GM12878 (cell line): Measurements from ENCODE around the gene SLC32A1. TPM values are rescaled to one million over a fixed set of nuclear protein-coding genes. Genes with fewer than 3 reads are reported as not detected.

Source experiments
- ATAC-seq: fragments of 200-7000 bp; cut with Tn5 transposase; 3 replicates; pipeline ENCODE4 v1.9.1; 2020; ENCODE audit warnings: mild to moderate bottlenecking, moderate library complexity
- BruUV-seq: library from RNA; stranded (reverse); fragments of 400-500 nt; replicated peaks from 2 replicates; lab custom pipeline; 2021; lab: Mats Ljungman, UMichigan
- CTCF ChIA-PET: fragments of 300-600 bp; sonication (Branson Sonifier 250); formaldehyde crosslinking; extraction: SDS; loops from one replicate; lab custom pipeline; 2021; ENCODE audit warnings: inconsistent platforms; lab: Yijun Ruan, JAX
- POLR2A ChIA-PET: fragments of 350-600 bp; formaldehyde crosslinking; extraction: SDS; loops from one replicate; lab custom pipeline; 2021; ENCODE audit warnings: inconsistent platforms; lab: Charles Lee
- RAD21 ChIA-PET: fragments of 300-600 bp; sonication (Branson Sonifier 250); formaldehyde crosslinking; loops from one replicate; lab custom pipeline; 2023; ENCODE audit warnings: antibody characterized with exemption; ENCODE audit not compliant: unreplicated experiment; lab: Charles Lee
- SMC1A ChIA-PET: fragments of 300-600 bp; sonication (Branson Sonifier 250); formaldehyde crosslinking; loops from one replicate; lab custom pipeline; 2023; ENCODE audit not compliant: unreplicated experiment, uncharacterized antibody; lab: Charles Lee
- DNase-seq: peaks from one replicate; pipeline ENCODE4 v3.0.0-alpha.2; 2011; ENCODE audit warnings: low read depth, low spot score
- FAIRE-seq: peaks from 3 replicates; lab custom pipeline; 2011; peaks lifted over from hg19 to GRCh38; lab: Jason Lieb, UNC
- H2AFZ ChIP-seq: 2 replicates; pipeline ENCODE4 v1.6.0; 2011; ENCODE audit warnings: low read depth, low read length, control low read depth; ENCODE audit not compliant: control insufficient read depth
- H3K27ac ChIP-seq: 2 replicates; pipeline ENCODE4 v1.5.1; 2011; ENCODE audit warnings: control low read depth; ENCODE audit not compliant: control insufficient read depth, insufficient read depth
- H3K27me3 ChIP-seq, 2 experiments: replicated peaks in 1 of 2; 2 replicates each; pipeline versions ENCODE4 v1.6.0 to v1.6.1; 2011; ENCODE audit warnings: low read length in 1 of 2; ENCODE audit not compliant: control insufficient read depth in 2 of 2, insufficient read depth in 2 of 2
- H3K36me3 ChIP-seq, 2 experiments: 2 replicates each; pipeline ENCODE4 v1.5.1; 2011; ENCODE audit warnings: low read length in 1 of 2; ENCODE audit not compliant: control insufficient read depth in 2 of 2, insufficient read depth in 2 of 2
- H3K4me1 ChIP-seq: 2 replicates; pipeline ENCODE4 v1.6.1; 2011; ENCODE audit warnings: mild to moderate bottlenecking, low read length, moderate library complexity, mixed read lengths; ENCODE audit not compliant: control insufficient read depth, insufficient read depth
- H3K4me2 ChIP-seq: 2 replicates; pipeline ENCODE4 v1.6.0; 2011; ENCODE audit warnings: control low read depth; ENCODE audit not compliant: control insufficient read depth, insufficient read depth
- H3K4me3 ChIP-seq: fragments of 200-600 bp; sonication (generic); 2 replicates; pipeline ENCODE4 v1.5.1; 2016
- H3K79me2 ChIP-seq: 2 replicates; pipeline ENCODE4 v1.6.0; 2011; ENCODE audit warnings: low read length; ENCODE audit not compliant: control insufficient read depth, insufficient read depth
- H3K9ac ChIP-seq: 2 replicates; pipeline ENCODE4 v1.8.0; 2011; ENCODE audit warnings: low read length, control low read depth, mixed read lengths; ENCODE audit not compliant: control insufficient read depth, insufficient read depth
- H3K9me3 ChIP-seq: replicated peaks from 3 replicates; pipeline ENCODE4 v1.5.1; 2011; ENCODE audit warnings: mild to moderate bottlenecking, low read length; ENCODE audit not compliant: control insufficient read depth, insufficient read depth
- H4K20me1 ChIP-seq: 2 replicates; pipeline ENCODE4 v1.6.0; 2011; ENCODE audit not compliant: control insufficient read depth, insufficient read depth
- BCLAF1 ChIP-seq: fragments of 450-650 bp; IDR thresholded peaks from 2 replicates; pipeline ENCODE4 v1.6.1; 2017; ENCODE audit warnings: antibody characterized with exemption, mild to moderate bottlenecking, moderate library complexity
- CHD2 ChIP-seq: IDR thresholded peaks from 2 replicates; pipeline ENCODE4 v1.6.1; 2011; ENCODE audit warnings: low read depth, low read length, improper control_type of control experiment, borderline replicate concordance
- CREB1 ChIP-seq: IDR thresholded peaks from 2 replicates; pipeline ENCODE4 v1.6.1; 2012; ENCODE audit warnings: low read depth, mild to moderate bottlenecking, inconsistent platforms
- FOXM1 ChIP-seq: IDR thresholded peaks from 2 replicates; pipeline ENCODE4 v1.6.1; 2012; ENCODE audit warnings: low read depth, mild to moderate bottlenecking, inconsistent platforms, low read length, moderate library complexity
- KLF5 ChIP-seq: fragments of 450-650 bp; IDR thresholded peaks from 2 replicates; pipeline ENCODE4 v1.6.1; 2014; ENCODE audit warnings: mild to moderate bottlenecking; ENCODE audit not compliant: partially characterized antibody
- MTA2 ChIP-seq: fragments of 450-650 bp; IDR thresholded peaks from 2 replicates; pipeline ENCODE4 v1.6.1; 2016; ENCODE audit warnings: low read depth, mild to moderate bottlenecking, moderate library complexity
- MYC ChIP-seq: IDR thresholded peaks from 2 replicates; pipeline ENCODE4 v1.6.1; 2011; ENCODE audit warnings: mild to moderate bottlenecking, low read length, moderate library complexity, inconsistent platforms; ENCODE audit not compliant: insufficient read depth, insufficient replicate concordance, insufficient read length, severe bottlenecking
- NFIC ChIP-seq: IDR thresholded peaks from 2 replicates; pipeline ENCODE4 v1.6.1; 2012; ENCODE audit warnings: low read depth, mild to moderate bottlenecking, inconsistent platforms, low read length, moderate library complexity
- TCF7 ChIP-seq: IDR thresholded peaks from 2 replicates; pipeline ENCODE4 v1.6.1; 2014; ENCODE audit warnings: antibody characterized with exemption, borderline replicate concordance
- YY1 ChIP-seq: IDR thresholded peaks from 2 replicates; pipeline ENCODE4 v1.6.1; 2011; ENCODE audit warnings: low read depth, mild to moderate bottlenecking, low read length
- ZNF274 ChIP-seq: IDR thresholded peaks from one replicate; pipeline ENCODE4 v1.8.0; 2011; ENCODE audit not compliant: insufficient read length, insufficient read depth
- WGBS: methylation state at CpG from one replicate; pipeline ENCODE4 v1.1.6; 2016; ENCODE audit warnings: low lambda C conversion rate; ENCODE audit not compliant: insufficient replicate concordance, insufficient coverage; ENCODE audit errors: missing lambda C conversion rate; 5-methylcytosine and 5-hydroxymethylcytosine counted together
- in situ Hi-C: fragments of 300-500 bp; cut with MboI; formaldehyde crosslinking; loops from 9 replicates; pipeline ENCODE4 v1.14.3; 2018; ENCODE audit warnings: mixed read lengths
- intact Hi-C: fragments of 100-400 bp; cut with micrococcal nuclease; formaldehyde crosslinking; loops from one replicate; pipeline ENCODE4 v1.14.2; 2022; ENCODE audit not compliant: unreplicated experiment
- polyA plus RNA-seq, 11 experiments: library from polyadenylated mRNA; depleted of rRNA in 4 of 11; unstranded in 6 of 11; stranded (reverse) in 5 of 11; fragments of >200 nt; fragmentation: Nextera tagmentation in 4 of 11; fragmentation: Illumina TruSeq in 1 of 11; extraction: Ambion mirVana in 4 of 11; extraction: Trizol in 1 of 11; gene quantifications; 1 replicate in 1 of 11; 2 replicates in 10 of 11; pipeline versions ENCODE4 v1.2.1 to v1.2.3, GENCODE V29; 2011 to 2016; ENCODE audit warnings: inconsistent platforms in 2 of 11, missing spikeins in 2 of 11, low read depth in 1 of 11
- total RNA-seq, 4 experiments: library from RNA; depleted of rRNA in 3 of 4; stranded (reverse); fragments of >200 nt in 3 of 4; fragmentation: Illumina TruSeq in 1 of 4; extraction: Trizol in 1 of 4; gene quantifications; 2 replicates each; pipeline versions ENCODE4 v1.2.1 to v1.2.3, GENCODE V29; 2013 to 2021
- TF ChIP-seq, protein P1 (sequence below): fragments of 450-650 bp; conservative IDR thresholded peaks from 2 replicates; pipeline ENCODE4 v1.6.1; 2017; ENCODE audit warnings: mild to moderate bottlenecking, moderate library complexity
- TF ChIP-seq, protein P2 (sequence below): fragments of 450-650 bp; formaldehyde crosslinking; IDR thresholded peaks from 2 replicates; pipeline ENCODE4 v1.4.0; 2020; ENCODE audit warnings: mild to moderate bottlenecking, moderate library complexity

SLC32A1 gene
- total and polyA plus RNA-seq, 10 of the 15 experiments (the other 5 are each of a cell fraction or from before 2014, with no cell fraction given) = not detected

DNA sequence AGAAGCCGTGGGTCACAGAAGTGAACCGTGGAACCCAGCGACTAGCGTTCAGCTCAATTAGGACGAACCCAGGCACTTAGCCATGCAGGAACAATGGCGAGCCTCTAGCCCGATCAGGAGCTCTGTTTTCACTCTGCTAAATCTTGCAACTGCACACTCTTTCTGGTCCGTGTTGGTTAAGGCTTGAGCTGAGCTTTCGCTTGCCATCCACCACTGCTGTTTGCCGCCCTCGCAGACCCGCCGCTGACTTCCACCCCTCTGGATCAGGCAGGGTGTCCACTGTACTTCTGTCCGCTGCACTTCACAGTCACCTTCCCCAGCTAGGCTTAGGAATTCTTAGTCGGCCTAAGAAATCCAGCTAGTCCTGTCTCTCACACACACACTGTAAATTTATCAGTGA is 25.7 kb upstream of the SLC32A1 start:
- ChIA-PET CTCF (no interaction called here), POLR2A (no interaction called here), SMC1A (no interaction called here), RAD21 (no interaction called here)
- ATAC-seq (no peak), DNase-seq (no peak), FAIRE-seq (no peak)
- Histone ChIP-seq H3K9ac (no peak overlapping the region), H3K4me2 (no peak overlapping the region), H3K9me3 (no peaks in the 10 kb centered on the region), H3K27me3 (peaks cover 2 to 7% of the 10 kb centered on the region in 2 experiments; a peak in 3 of 4 replicates), H3K27ac (no peak overlapping the region), H3K4me3 (no peak overlapping the region), H2AFZ (no peak overlapping the region), H3K79me2 (no peaks in the 10 kb centered on the region), H4K20me1 (no peaks in the 10 kb centered on the region), H3K36me3 (no peaks in the 10 kb centered on the region), H3K4me1 (no peaks in the 10 kb centered on the region)
- 42% methylated on average over 15 of the region's 15 CpGs for WGBS
- BruUV-seq = no TSS peak
- in situ Hi-C loops = no loop called here
- TF ChIP-seq, protein P1, sequence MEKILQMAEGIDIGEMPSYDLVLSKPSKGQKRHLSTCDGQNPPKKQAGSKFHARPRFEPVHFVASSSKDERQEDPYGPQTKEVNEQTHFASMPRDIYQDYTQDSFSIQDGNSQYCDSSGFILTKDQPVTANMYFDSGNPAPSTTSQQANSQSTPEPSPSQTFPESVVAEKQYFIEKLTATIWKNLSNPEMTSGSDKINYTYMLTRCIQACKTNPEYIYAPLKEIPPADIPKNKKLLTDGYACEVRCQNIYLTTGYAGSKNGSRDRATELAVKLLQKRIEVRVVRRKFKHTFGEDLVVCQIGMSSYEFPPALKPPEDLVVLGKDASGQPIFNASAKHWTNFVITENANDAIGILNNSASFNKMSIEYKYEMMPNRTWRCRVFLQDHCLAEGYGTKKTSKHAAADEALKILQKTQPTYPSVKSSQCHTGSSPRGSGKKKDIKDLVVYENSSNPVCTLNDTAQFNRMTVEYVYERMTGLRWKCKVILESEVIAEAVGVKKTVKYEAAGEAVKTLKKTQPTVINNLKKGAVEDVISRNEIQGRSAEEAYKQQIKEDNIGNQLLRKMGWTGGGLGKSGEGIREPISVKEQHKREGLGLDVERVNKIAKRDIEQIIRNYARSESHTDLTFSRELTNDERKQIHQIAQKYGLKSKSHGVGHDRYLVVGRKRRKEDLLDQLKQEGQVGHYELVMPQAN = no peak
- no peak for TF ChIP-seq NFIC
- no peak for TF ChIP-seq CHD2
- TF ChIP-seq YY1 = no peak
- no peak for TF ChIP-seq FOXM1
- no peak for TF ChIP-seq MYC
- no peak for TF ChIP-seq BCLAF1
- TF ChIP-seq TCF7 = no peak
- TF ChIP-seq ZNF274 = no peak
- no peak for TF ChIP-seq MTA2
- TF ChIP-seq KLF5 = no peak
- TF ChIP-seq CREB1 = no peak
- TF ChIP-seq, protein P2, sequence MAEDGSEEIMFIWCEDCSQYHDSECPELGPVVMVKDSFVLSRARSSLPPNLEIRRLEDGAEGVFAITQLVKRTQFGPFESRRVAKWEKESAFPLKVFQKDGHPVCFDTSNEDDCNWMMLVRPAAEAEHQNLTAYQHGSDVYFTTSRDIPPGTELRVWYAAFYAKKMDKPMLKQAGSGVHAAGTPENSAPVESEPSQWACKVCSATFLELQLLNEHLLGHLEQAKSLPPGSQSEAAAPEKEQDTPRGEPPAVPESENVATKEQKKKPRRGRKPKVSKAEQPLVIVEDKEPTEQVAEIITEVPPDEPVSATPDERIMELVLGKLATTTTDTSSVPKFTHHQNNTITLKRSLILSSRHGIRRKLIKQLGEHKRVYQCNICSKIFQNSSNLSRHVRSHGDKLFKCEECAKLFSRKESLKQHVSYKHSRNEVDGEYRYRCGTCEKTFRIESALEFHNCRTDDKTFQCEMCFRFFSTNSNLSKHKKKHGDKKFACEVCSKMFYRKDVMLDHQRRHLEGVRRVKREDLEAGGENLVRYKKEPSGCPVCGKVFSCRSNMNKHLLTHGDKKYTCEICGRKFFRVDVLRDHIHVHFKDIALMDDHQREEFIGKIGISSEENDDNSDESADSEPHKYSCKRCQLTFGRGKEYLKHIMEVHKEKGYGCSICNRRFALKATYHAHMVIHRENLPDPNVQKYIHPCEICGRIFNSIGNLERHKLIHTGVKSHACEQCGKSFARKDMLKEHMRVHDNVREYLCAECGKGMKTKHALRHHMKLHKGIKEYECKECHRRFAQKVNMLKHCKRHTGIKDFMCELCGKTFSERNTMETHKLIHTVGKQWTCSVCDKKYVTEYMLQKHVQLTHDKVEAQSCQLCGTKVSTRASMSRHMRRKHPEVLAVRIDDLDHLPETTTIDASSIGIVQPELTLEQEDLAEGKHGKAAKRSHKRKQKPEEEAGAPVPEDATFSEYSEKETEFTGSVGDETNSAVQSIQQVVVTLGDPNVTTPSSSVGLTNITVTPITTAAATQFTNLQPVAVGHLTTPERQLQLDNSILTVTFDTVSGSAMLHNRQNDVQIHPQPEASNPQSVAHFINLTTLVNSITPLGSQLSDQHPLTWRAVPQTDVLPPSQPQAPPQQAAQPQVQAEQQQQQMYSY (CRISPR knock-in tag) = no peak
- intact Hi-C loops = no loop called here
